ENCODE results near the gene WNT7A. TPM values are rescaled to one million over a fixed set of nuclear protein-coding genes. Genes with fewer than 3 reads are reported as not detected.

WNT7A gene
- total and polyA plus RNA-seq, 3 donors from 2014 or later = 1.1 to 3.3 (median 1.1) TPM

GRCh38 chr3:13781417-13781816, 98.5 kb downstream of the WNT7A start:
- Histone ChIP-seq H3K4me1 (no peaks in the 10 kb centered on the region), H3K36me3 (ENCODE audit: low read depth, missing control alignments) (no peaks in the 10 kb centered on the region), H3K27me3 (no peaks in the 10 kb centered on the region), H3K27ac (no peak overlapping the region), H3K9me3 (no peaks in the 10 kb centered on the region), H3K4me3 (no peak overlapping the region)
- WGBS, 2 donors = 78 to 92% methylated on average over 5 of the region's 5 CpGs
- intact Hi-C loops (cut with DNase I; ENCODE audit: low total_unique reads) = no loop called here
- TF ChIP-seq CTCF (IDR thresholded peaks at IDR 0.05) (no peak), POLR2A (IDR thresholded peaks at IDR 0.05) (no peak)
- DNase-seq = no peak

GRCh38 chr3:13780432-13781176, 99.3 kb downstream of the WNT7A start:
- Histone ChIP-seq H3K27me3 (no peaks in the 10 kb centered on the region), H3K27ac (no peak overlapping the region), H3K4me1 (no peaks in the 10 kb centered on the region), H3K4me3 (no peak overlapping the region), H3K36me3 (ENCODE audit: low read depth, missing control alignments) (no peaks in the 10 kb centered on the region), H3K9me3 (no peaks in the 10 kb centered on the region)
- intact Hi-C loops (cut with DNase I; ENCODE audit: low total_unique reads) = no loop called here
- WGBS, 2 donors = 76 to 77% methylated on average over 10 to 11 of the region's 11 CpGs
- DNase-seq = no peak
- TF ChIP-seq CTCF (IDR thresholded peaks at IDR 0.05) = no peak
- no peak for TF ChIP-seq POLR2A (IDR thresholded peaks at IDR 0.05)

GRCh38 chr3:13776253-13777050, 103.4 kb downstream of the WNT7A start:
- no peaks in the 10 kb centered on the region for H3K36me3 ChIP-seq (ENCODE audit: low read depth, missing control alignments)
- H3K27ac ChIP-seq = no peak overlapping the region
- no peaks in the 10 kb centered on the region for H3K9me3 ChIP-seq
- H3K4me3 ChIP-seq = no peak overlapping the region
- intact Hi-C loops (cut with DNase I; ENCODE audit: low total_unique reads) = no loop called here
- H3K27me3 ChIP-seq = no peaks in the 10 kb centered on the region
- TF ChIP-seq POLR2A (IDR thresholded peaks at IDR 0.05) = no peak
- no peak for TF ChIP-seq CTCF (IDR thresholded peaks at IDR 0.05)
- no peak for DNase-seq
- 85 to 89% methylated on average over 4 of the region's 4 CpGs for WGBS, 2 donors
- H3K4me1 ChIP-seq = no peaks in the 10 kb centered on the region

- 87 to 89% methylated on average over 12 to 18 of the region's 18 CpGs for WGBS, 2 donors
- intact Hi-C loops (cut with DNase I; ENCODE audit: low total_unique reads) = no loop called here
- TF ChIP-seq POLR2A (IDR thresholded peaks at IDR 0.05) = no peak
- TF ChIP-seq CTCF (IDR thresholded peaks at IDR 0.05) = no peak
- no peak for DNase-seq
- Histone ChIP-seq H3K36me3 (ENCODE audit: low read depth, missing control alignments) (no peaks in the 10 kb centered on the region), H3K27me3 (no peaks in the 10 kb centered on the region), H3K9me3 (no peaks in the 10 kb centered on the region), H3K4me3 (no peak overlapping the region), H3K27ac (no peak overlapping the region), H3K4me1 (no peaks in the 10 kb centered on the region)
Measured at GRCh38 chr3:13772885-13773745, 106.8 kb downstream of the WNT7A start.
